ENCODE data around the gene MACROD1.
A peak's percentile ranks its signal among the peaks of the same experiment; 100 is the strongest.

Gene MACROD1

DNA sequence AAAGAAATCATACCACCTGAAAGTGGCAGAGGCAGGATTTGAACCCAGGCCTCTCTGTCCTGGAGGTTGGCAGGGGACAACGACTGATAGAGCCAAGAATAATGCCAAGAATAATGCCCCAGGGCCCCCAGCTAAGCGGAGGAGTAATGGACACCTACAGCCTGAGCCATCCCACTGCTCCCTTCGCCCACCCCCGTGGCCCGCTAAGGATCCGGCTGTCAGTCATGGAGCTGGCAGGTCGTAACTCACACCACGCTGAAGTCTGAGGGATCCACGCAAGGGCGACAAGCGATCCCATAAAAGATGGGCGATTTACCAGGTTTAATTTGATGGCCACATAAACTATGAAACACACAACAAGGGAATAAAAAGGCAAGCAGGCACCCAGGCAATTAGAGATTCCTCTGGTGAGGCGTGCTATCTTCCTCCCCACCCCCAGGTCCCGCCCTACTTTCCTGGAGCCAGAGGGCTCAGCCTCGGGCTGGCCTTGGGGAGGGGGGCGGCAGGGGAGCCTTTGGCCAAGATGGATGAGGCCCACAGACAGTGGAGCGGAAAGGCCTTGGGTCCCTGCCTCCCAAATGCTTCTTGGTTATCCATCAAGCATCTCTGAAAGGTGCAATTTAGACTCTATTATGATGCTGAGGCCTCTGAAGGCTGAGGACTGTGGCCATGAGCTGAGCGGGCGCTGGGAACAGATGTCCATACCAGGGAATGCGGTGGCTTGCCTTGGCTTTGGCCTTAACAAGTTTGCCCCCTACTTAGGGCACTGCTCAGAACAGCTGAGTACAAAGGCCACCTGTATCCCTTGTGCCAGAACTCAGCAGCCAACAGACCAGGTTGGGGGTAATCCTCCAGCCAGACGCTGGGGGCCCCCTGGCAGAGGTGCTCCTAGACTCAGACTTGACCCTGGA lies 55.2 kb downstream of the MACROD1 start:
- DNase-seq = no peak

DNA sequence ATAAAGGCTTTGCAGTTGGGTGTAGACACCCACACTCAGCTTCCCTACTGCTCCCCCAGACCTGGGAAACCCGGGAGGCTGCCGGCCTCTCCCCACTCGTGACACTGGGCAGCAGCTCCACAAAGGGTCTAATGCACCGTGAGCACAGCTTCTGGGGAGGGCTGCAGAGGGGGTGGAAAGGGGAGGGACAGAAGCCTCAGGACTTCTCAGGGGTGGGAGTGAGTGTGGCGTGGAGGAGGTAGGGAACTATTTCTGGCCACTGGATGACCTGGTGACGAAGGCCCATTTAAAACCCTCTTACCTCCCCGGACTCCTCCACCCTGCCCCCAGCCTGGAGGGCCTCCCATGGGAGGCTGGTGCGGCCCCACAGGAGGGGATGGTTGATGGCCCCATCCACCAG lies 56.6 kb downstream of the MACROD1 start:
- no peak for DNase-seq

DNA sequence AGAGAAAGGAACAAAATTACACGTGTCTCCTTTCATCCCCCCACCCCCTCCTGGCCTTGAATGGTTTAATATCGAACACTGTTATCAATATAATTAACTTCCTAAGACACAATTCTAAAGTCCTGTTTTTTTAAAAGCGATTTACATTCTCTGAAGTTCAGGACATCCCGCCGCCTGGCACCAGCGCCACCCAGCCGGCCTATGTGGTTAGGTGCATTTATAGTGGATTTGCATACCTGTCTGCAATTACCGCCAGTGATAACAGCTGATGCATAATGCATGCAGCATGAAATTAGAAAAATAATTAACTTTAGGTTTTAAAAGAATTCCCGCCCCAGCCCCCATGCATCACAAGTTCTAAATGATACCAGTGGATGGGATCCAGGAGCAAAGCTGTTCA lies 58.6 kb downstream of the MACROD1 start:
- DNase-seq = no peak

DNA sequence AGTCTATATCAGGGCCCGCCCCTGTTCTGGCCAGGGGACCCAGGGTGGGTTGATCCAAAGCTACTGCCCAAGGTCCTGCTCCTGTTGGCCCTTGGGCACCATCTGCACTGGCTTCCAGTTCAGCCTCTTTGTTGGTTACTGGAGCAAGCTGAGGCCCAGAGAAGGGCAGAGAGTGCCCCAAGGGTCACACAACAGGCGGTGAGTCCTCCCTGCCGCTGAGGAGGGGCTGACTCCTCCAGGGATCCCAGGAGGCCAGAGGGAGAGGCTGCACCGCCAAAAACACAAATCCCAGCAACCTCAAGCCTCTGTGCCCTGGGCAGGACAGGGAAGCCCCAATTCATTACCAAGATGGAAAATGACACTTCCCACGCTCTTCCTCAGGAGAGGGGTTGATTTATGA lies 61.3 kb downstream of the MACROD1 start:
- DNase-seq = no peak

DNA sequence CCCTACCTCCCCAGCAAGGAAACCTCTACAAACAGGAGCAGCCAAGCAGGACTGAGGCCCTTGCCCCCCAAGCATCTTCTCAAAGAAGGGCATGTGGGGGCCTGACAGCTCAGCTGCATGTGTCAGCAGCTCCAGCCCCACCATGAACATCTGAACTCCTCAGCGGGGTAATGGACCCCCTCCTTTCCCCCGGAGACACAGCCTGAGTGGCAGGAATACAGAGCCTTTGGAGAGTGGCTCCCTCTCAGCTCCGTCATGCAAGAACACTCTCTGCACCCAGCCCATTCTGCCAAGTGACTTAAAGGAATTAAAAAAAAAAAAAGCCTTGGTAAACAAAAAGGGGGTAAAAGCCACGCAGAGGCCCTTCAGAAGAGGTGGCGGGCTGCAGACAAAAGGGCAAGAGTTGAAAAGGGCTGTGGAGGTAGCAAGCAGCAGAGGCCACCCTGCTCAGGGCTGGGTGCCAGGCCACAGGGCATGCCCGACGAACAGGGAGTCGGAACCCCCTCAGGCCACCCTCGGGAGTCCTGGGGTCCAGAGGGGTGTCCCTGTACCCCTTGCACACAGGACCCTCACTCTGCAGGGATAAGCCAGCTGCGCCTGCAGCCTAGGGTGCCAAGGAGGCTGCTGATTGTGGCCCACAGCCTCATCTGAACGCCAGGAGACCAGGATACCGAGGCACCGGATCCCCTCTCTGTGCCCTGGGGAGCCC lies 62.5 kb downstream of the MACROD1 start:
- no peak for DNase-seq

DNA sequence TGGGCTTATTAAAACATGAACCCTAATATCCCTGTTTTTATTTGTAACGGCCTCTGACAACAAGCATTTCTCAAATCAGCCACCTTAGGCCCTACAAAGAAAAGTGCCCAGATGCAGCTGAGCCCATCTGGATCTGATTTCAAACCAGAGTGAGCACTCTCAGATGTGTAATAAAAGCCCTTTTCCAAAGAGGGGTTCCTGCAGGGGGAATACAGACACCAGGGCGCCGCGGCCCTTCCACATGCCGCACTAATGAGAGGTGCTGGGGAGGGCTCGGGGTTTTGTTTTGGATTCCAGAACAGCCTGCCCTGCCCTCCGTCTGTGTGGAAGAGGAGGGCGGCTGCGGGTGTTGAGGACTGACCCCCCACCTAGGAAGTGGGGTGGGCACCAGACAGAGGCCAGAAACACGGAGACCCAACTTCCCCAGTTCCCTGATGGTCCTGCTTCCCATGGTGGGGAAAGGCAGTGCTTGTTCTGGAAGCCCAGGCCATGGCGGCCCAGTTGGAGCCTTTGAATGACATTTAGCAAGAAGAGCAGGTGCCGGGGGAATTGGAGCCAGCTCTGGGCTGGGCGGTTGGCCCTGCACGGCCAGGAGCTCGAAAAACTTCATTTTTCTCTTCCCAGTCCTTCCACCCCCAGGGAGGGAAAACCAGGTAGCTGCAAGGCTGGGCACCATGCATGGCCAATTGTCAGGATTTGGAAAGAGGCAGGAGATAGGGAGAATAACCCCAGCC lies 63.7 kb downstream of the MACROD1 start:
- no peak for DNase-seq

DNA sequence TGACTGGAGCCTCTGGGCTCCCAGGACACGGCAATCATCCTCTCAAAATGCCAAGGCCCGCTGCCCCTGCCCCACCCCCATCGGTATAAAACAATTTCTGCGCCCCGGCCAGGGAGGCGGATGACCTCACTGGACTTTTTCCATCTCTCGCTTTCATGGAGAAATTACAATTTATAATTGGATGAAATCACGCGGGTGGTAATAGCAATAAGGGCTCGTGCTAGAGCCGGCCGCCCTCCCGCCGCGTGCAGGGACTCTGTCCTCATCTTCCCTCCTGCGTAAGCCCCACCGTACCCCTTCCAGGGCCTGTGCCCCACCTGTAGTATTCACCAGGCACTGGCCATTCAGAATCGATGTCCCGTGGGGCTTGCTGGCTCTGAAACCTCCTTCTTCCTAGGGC lies 64.5 kb downstream of the MACROD1 start:
- no peak for DNase-seq

DNA sequence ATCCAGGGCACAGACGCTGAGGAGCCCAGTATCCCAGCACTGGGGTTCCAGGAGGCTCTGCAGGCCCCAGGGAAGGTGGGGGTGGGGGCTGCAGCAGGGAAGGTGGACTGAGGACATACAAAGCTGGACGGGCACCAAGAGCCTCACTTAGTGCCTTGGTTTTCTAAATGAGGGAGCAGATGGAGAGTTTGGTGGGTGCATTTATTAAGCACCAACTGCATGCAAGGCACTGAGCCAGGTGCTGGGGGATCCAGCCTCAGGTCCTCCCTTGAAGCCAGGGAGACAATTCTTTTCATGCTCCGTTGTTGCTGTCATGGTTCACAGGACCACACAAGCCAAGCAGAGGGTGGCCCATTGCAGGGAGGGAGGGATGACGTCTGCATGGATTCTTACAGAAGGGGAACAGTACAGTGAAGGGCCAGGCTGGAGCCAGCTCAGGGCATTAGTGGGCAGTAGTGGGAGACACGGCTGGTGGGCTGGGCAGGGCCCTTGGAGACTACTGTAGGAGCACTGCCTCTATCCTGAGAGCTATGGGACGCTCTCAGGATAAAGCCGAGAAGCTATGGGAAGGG lies 65.0 kb downstream of the MACROD1 start:
- DNase-seq = no peak

DNA sequence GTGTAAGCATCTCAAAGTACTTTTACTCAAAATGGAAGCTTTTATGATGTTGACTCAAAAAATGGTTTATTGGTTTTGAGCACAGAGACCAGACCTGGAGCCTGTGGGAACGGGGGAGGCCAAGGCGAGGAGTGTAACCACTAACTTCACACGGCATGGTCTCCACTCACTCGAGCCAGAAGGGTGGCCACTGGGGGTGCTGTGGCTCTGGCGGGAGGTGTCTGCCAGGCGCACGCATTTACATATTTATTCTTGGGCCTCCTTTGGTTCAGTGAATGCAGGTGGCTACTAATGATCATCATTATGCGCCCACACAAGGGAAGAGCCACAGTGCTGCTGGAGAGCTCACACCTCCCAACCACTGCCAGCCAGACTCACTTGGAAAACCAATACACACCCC lies 65.6 kb downstream of the MACROD1 start:
- DNase-seq = peak; percentile 32

DNA sequence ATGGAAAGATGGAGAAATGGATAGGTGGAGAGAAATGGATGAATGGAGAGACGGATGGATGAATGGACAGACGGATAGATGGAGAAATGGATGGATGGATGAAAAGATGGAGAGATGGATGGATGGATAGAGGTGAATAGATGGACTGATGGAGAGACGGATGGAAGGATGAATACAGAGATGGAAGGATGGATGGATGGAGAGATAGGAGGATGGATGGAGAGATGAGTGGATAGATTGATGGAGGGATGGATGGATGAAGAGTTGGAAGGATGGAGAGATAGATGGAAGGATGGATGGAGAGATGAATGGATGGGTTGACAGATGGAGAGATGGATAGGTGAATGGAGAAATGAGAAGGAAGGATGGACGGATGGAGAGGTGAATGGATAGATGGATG lies 66.5 kb downstream of the MACROD1 start:
- DNase-seq = no peak

DNA sequence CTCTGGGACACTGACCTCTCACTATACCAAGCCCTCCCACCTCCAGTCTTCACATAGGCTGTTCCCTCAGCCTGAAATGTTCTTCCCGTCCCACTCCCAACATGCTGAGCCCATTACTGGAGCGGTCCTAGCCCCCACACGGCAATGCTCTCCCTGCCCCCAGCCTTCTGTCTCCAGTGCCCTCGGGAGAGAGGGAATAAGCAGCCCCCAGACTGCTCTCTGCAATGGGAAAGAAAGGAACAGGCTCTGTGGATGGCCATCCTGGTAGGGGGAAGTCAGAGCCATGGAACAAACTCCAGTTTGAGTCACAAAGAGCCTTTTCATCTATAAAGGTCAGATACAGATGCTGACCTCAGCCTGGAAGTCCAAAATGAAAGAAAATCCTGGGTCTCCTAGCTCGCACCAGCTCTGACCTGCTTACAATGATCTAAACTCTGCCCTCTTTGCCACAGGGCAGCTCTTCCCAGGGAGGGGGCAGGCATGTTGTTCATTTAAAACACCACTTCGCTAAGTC lies 67.5 kb downstream of the MACROD1 start:
- DNase-seq = no peak

DNA sequence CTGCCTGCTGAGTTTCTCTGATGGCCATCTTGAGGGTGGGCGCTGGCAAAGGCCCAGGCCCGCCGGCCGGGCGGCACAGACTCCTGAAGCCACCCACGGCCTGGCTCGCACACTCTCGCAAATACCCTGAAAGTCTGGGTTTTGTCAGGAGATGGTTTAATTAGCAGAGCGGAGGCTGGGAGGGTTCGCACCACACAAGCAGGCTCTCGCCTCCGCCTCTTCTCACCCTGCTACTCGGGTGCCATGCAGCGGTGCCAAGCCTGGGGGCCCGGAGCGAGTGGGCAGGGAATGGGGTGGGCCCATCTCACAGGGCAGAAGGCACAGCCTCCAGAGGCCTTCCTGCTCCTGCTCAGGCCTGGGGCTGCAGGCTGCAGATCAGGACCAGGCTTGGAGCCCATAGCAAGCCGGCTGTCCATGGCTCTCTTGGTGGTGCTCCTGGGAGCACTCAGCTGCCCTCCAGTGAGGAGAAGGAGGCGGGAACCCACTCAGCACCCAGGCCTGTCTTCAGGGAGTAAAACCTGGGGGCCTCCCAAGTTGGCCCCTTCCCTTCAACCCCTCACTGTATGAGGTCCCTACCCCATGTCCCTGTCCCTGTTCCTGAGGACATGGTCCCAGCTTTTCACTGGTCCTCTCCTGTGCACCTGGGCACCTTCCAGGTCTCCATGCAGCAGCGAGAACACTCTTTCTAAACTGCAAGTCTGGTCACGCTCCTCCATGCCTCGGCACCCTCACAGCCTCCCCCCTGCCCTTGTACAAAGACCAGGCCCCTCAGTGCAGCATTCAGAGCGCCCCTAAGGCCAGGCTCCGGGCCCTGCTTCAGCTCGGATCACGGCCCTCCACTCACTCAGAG lies 68.2 kb downstream of the MACROD1 start:
- DNase-seq = no peak

DNA sequence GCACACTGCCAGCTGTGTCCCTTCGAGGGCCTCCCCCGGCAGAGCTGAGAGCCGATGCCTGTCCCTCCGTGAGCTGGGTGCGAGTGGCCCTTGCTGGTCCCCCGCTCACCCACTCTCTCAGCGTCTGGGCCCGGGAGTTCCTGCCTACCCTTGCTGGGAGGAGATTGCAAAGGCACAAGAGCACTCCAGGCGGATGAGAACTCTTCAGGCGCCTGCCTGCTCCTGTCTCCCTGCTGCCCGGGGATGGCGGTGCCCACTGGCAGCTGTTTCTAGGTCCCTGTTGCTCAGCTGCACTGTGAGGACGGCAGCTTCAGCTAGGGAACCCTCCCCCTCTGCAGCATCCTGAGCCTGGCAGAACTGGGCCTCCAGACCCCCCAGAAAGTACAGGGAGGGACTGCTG lies 69.1 kb downstream of the MACROD1 start:
- DNase-seq = no peak

DNA sequence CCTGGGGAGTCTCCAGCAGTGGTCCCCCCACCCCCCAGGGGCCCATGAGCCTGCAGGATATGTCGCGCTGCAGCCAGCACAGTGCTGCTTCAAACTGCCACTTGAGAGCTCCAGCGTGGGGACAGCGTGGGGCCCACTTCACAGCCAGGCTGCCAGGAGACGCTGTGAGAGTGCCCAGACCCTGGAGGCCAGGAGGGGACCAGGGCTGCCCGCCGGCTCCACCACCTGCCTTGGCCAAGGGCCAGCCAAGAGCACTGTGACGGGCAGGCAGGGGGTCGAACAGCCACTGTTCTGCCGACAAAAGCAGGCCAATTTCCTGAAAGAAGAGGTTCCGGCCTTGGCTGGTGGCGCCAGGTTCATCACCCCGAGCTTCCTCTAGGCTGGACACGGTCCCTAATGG lies 70.0 kb downstream of the MACROD1 start:
- DNase-seq = no peak

DNA sequence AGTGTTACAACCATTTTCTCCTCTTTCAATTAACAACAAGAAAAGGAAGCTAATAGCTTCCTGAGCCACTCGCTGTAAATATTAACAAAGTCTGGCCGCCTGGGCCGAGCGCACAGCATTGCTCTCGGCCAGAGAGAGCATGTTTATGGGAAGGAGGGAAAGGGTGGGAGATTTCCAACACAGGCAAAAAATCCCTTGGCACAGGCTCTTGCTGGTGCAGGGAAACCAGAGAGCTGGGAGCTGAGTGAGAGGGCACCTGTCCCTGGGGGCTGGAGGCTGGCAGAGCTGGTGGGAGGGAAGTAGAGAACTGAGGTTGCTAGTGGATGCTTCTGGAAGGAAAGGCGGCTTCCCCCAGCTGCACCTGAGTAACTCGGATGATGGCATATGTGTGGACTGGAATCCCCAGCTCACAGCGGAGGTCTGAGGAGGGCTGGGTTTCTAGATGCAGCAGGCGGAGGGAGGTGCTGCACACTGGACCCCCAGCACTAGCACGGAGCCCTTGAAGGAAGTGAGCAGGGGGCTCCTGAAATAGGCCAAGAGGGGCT lies 70.6 kb downstream of the MACROD1 start:
- no peak for DNase-seq

DNA sequence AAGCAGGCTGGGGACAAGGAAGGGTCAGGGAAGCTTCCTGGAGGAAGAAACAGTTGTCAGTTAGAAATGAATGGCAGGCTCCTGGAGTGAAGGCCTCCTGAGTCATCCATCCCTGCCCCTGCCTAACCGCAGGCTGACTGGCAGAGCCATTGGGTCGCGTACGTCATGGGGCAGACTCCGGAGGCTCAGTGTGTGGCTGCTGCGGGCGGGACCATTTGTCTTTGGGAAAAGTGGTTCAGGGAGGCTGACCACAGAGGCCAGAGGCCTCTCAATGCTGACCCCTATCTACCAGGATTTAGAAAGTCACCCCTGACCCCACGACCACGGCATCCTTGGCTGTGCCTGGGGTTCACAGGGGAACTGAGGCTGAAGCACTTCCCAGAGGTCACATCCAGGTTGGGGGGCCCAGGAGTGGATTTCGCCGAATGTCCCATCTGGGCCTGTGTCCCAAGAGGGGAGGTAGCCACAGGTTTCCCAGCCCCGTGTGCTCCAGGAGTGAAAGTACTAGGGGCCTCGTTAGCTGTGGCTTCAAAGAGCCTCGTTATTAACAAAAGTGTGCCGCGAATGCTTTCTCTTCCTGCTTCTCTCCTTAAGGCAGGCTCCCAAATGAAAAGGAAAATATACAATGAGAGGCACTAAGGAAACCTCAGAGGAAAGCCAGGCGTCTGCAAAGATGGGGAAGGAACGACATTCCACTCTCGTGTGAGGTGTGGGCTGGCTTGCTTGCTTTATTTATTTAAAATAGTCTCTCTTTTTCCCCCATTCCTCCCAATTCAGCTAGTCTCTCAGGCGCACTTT lies 71.3 kb downstream of the MACROD1 start:
- peak; percentile 69 for DNase-seq

DNA sequence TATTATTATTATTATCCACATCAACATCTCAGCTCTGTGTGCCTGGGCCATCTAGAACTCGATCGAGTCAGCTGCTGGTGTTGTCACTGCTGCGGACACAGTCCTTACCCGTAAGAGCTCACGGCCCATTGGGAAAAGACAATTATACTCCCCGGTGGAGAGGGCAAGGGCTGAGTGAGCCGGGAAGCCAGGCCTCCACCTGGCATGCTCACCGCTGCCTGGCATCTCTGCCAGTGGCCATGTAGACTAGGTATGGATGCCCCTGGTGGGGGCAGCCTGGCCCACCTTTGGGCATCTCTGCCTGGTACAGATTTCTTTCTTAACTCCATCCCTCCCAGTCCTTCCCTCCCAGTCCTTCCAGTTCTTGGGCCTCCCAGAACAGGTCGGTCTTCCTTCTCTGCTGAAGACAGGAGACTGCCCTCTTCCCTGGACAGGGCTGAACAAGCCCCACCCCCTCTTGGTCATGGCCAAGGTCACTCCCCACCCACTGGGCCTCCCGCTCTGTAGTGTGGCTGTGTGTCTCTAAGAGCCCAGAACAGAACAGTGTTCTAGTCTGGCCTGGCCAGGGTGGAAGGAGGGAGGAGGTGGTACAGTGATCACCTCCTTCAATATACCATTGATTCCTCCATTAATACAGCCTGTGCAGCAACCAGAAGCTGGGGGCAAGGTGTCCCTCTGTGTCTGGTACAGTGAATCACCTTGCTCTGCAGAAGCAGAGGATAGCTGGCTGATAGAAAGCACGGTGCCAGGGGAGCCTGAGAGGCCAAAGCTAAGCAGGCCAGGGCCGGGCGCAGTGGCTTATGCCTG lies 72.5 kb downstream of the MACROD1 start:
- no peak for DNase-seq

DNA sequence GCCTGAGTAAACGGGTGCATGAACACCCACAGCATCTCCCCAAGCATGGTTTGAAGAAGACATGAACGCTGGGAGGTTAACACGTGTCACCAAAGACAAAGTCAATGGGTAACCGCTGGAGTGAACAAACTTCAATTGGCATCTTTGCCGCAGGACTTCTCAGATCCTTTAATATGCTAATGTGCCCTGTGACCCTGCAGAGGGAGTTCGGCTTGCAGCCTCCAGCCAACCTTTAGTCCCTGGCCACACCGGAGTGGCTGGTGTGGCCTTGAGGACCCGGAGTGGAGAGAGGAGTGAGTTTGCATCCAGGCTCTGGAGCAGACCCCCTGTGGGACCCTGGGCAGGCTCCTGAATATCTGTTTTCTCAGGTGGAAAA lies 73.2 kb downstream of the MACROD1 start:
- no peak for DNase-seq

DNA sequence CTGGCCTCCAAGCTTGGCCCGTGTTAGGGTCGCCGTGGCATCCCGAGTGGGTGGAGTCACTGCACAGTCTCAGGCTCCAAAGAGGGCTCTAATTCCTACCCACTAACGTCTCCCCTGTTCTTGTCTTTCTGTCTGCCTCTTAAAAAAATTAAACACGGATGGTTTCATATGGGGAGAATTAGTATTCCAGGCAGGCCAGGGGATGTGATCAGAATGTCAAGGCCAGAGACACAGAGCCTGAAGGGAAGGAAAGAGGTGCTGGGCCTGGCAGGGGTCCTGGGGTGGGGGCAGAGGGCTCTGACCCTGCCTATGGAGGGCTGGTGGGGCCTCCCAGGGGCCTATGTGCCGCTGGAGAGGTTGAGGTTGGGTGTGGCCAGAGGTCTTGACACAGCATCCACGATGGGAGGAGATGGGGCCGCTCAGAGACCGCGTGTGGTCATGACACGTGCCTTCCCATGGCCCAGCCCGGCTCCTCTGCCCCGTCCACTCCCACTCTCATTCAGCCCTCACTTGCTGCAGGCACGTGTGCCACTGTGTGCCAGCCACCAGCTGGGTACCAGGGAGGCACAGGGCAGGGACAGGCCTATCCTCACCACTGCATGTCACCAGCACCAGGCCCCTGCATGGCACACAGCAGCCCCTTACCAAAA lies 73.7 kb downstream of the MACROD1 start:
- DNase-seq = peak; percentile 50

Data from hematopoietic multipotent progenitor cell treated with erythropoietin and hydrocortisone succinate and interleukin-3 and kit ligand, for 4 days (in vitro differentiated cells).